ENCODE results near the gene C3orf52. TPM values are rescaled to one million over a fixed set of nuclear protein-coding genes. Genes with fewer than 3 reads are reported as not detected.

Gene C3orf52
- polyA plus RNA-seq, 6 donors from 2014 or later: 0.23 to 1.1 (median 0.61) TPM; not detected in 1

DNA sequence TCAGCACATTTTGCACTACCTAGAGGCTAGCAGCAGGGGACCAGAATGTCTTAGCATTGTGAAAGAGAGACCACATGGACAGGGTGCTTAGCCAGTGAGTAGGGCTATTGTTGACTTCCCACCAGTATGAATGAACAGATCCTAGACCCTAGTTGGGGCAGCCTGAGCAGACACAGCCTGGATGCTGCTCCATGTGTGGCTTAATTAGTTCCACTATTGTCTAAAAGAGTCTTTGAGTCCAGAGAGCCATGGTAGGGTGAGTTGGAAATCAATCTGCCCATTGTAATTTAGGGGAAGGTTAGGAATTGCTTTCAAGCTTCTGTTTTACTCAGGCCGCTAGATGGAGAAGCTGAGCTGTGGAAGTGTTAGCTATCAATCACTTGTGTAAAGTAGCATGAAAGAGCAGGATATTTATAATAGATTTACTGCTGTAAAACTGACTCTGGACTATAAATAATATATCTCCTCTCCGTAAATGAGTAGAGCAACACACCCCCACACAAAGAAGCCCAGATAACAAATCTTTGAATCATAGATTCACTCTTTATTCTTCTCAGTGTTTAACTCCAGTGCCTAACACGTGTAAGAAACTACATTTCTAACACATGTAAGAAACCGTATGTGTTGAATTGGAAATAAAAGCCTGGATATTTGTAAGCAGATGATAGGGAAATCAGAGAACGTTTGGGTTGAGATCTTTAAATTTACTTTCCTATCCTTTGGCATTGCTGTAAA, 50.9 kb downstream of the C3orf52 start:
- H3K27me3 Mint-ChIP-seq: no peaks in the 10 kb centered on the region
- ATAC-seq (ENCODE audit: low read depth in 2 of 2) (peak in 1 of 2 donors; percentile 13), DNase-seq (no peak)
- peak overlapping the region in 5 of 8 donors; percentile 1 to 61 (median 20) for H3K4me3 Mint-ChIP-seq
- H3K9me3 Mint-ChIP-seq: no peaks in the 10 kb centered on the region
- H3K27ac Mint-ChIP-seq: peak overlapping the region in 5 of 6 donors; percentile 24 to 92 (median 69)
- peaks cover 47 to 62% (median 61%) of the 10 kb centered on the region in 3 donors for H3K4me1 Mint-ChIP-seq
- no peaks in the 10 kb centered on the region for H3K36me3 Mint-ChIP-seq

DNA sequence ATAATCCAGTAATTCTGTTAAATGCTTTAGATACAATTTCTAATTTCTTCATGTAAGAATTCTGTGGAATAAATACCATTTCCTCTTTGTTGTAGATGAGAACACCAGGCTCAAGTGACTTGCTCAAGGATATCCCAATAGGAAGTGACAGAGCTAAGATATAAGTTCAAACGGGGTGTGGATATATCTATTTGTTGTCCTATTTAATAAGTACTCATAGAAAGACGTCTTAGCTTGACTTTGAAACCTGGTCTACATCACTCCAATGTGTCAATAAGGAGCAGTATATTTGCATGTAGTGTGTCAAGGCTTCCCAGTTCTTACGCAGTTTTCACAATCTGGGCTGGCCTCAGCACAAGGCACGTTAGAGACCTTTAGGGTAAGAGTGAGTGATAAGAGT, 51.6 kb downstream of the C3orf52 start:
- H3K27me3 Mint-ChIP-seq: no peaks in the 10 kb centered on the region
- no peaks in the 10 kb centered on the region for H3K9me3 Mint-ChIP-seq
- peak overlapping the region in 2 of 6 donors; percentile 24 to 77 for H3K27ac Mint-ChIP-seq
- no peak overlapping the region for H3K4me3 Mint-ChIP-seq
- ATAC-seq (ENCODE audit: low read depth in 2 of 2) (no peak), DNase-seq (no peak)
- H3K36me3 Mint-ChIP-seq: no peaks in the 10 kb centered on the region
- H3K4me1 Mint-ChIP-seq: peaks cover 44 to 55% (median 55%) of the 10 kb centered on the region in 3 donors

DNA sequence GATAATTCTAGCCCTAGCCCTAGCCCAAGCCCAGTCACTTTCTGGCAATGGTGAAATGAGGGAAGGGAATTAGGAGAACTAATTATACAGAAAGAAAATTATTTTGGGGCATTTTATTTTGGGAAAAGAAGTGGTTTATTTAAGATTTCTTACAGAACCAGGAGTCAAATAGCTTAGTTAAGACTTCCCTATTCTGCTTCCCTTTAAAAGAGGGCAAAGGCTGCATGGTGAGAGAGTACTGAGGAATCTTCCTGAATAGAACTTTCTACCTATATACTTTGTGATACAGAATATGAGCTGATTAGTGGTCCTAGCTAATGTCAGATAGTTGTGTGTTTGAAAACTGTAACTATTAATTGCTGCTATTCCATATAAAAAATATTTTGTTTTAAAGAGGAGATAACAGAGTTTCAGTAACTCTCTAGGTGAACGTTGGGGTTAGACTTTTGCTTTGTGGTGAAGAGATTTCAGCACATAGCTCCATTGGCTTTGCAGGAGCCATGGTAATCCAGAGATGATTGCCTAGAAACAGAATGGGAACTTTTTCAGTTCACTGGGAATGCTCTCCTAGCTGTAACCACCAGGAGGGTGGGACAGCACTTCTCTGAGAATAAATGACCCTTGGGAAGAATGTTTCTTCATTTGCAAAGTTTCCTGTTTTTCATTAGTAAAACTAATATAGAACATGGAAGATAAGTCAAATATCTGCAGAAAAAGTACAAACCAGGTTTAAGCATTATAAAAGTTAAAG, 52.2 kb downstream of the C3orf52 start:
- Mint-ChIP-seq H3K9me3 (peaks cover 0 to 3% (median 2%) of the 10 kb centered on the region in 7 donors), H3K4me3 (no peak overlapping the region), H3K36me3 (no peaks in the 10 kb centered on the region), H3K27me3 (no peaks in the 10 kb centered on the region), H3K4me1 (peaks cover 38 to 50% (median 49%) of the 10 kb centered on the region in 3 donors), H3K27ac (peak overlapping the region in 2 of 6 donors; percentile 7 to 67)
- ATAC-seq (ENCODE audit: low read depth in 2 of 2): no peak
- no peak for DNase-seq

- no peak for DNase-seq
- Mint-ChIP-seq H3K4me3 (no peak overlapping the region), H3K9me3 (peaks cover 0 to 16% (median 7%) of the 10 kb centered on the region in 7 donors), H3K36me3 (peaks cover 0 to 7% of the 10 kb centered on the region in 2 donors), H3K27me3 (no peaks in the 10 kb centered on the region), H3K27ac (peak overlapping the region in 1 of 6 donors; percentile 78), H3K4me1 (peaks cover 23 to 33% (median 27%) of the 10 kb centered on the region in 3 donors)
- no peak for ATAC-seq (ENCODE audit: low read depth in 2 of 2)
Measured at GRCh38 chr3:112140584-112140983, 54.4 kb downstream of the C3orf52 start.

- Mint-ChIP-seq H3K9me3 (peaks cover 0 to 21% (median 12%) of the 10 kb centered on the region in 7 donors), H3K4me3 (no peak overlapping the region), H3K4me1 (peaks cover 17 to 26% (median 20%) of the 10 kb centered on the region in 3 donors), H3K36me3 (peaks cover 0 to 13% of the 10 kb centered on the region in 2 donors), H3K27ac (no peak overlapping the region), H3K27me3 (no peaks in the 10 kb centered on the region)
- ATAC-seq (ENCODE audit: low read depth in 2 of 2) (no peak), DNase-seq (no peak)
Measured at GRCh38 chr3:112141293-112141692, 55.1 kb downstream of the C3orf52 start.

DNA sequence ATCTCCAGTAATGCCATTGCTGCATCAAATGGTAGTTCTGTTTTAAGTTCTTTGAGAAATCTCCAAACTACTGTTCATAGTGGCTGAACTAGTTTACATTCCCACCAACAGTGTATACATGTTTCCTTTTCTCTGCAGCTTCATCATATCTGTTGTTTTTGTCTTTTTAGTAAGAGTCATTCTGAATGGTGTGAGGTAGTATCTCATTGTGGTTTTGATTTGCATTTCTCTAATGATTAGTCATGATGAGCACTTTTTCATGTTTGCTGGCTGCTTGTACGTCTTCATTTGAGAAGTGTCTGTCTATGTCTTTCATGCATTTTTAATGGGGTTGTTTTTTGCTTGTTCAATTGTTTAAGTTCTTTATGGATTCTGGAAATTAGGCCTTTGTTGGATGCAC, 57.1 kb downstream of the C3orf52 start:
- no peak overlapping the region for H3K27ac Mint-ChIP-seq
- peaks cover 7 to 39% (median 26%) of the 10 kb centered on the region in 7 donors for H3K9me3 Mint-ChIP-seq
- H3K4me3 Mint-ChIP-seq: no peak overlapping the region
- H3K36me3 Mint-ChIP-seq: peaks cover 0 to 33% of the 10 kb centered on the region in 2 donors
- H3K27me3 Mint-ChIP-seq: no peaks in the 10 kb centered on the region
- DNase-seq (no peak), ATAC-seq (ENCODE audit: low read depth in 2 of 2) (peak in 1 of 2 donors; percentile 21)
- H3K4me1 Mint-ChIP-seq: peaks cover 0 to 8% (median 2%) of the 10 kb centered on the region in 3 donors

DNA sequence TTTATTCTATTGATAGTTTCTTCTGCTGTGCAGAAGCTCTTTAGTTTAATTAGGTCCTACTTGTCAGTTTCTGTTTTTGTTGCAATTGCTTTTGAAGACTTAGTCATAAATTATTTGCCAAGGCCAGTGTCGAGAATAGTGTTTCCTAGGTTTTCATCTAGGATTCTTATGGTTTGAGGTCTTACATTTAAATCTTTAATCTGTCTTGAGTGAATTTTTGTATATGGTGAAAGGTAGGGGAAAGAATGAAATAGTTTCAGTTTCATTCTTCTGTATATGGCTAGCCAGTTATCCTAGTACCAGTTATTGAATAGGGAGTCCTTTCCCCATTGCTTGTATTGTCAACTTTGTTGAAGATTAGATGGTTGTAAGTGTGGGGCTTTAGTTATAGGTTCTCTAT, 57.5 kb downstream of the C3orf52 start:
- Mint-ChIP-seq H3K4me3 (no peak overlapping the region), H3K36me3 (peaks cover 0 to 36% of the 10 kb centered on the region in 2 donors)

DNA sequence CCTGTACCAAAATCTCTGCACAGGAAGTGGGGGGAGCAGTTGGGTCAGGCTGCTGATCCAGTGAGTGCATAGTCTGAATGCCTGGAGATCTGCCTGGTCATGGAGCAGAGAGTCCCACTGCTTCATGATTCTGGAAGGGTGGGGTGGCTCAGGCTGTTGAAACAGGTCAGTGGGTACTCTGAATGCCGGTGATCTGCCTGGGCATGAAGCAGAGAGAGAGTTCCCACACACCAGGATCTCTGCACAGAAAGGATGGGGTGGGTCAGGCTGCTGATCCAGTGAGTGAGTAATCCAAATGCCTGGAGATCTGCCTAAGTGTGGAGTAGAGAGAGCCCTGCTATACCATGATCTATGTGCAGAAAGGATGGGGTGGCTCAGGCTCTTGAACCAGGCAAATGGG, 62.9 kb downstream of the C3orf52 start:
- Mint-ChIP-seq H3K36me3 (peaks cover 0 to 44% of the 10 kb centered on the region in 2 donors), H3K4me3 (peak overlapping the region in 1 of 8 donors; percentile 62), H3K27ac (peak overlapping the region in 1 of 6 donors; percentile 27), H3K27me3 (no peaks in the 10 kb centered on the region), H3K4me1 (no peaks in the 10 kb centered on the region), H3K9me3 (peaks cover 7 to 37% (median 32%) of the 10 kb centered on the region in 7 donors)
- ATAC-seq (ENCODE audit: low read depth in 2 of 2) (no peak), DNase-seq (no peak)

More for the DNA sequence above, 57.5 kb downstream of the C3orf52 start:
- Mint-ChIP-seq H3K27me3 (no peaks in the 10 kb centered on the region), H3K4me1 (peaks cover 0 to 6% (median 0%) of the 10 kb centered on the region in 3 donors), H3K9me3 (peaks cover 7 to 40% (median 28%) of the 10 kb centered on the region in 7 donors), H3K27ac (no peak overlapping the region)
- no peak for DNase-seq
- ATAC-seq (ENCODE audit: low read depth in 2 of 2): no peak

- DNase-seq (peak; percentile 31), ATAC-seq (ENCODE audit: low read depth in 2 of 2) (peak; percentile 81 to 95)
- H3K4me1 Mint-ChIP-seq: peaks cover 11 to 15% (median 12%) of the 10 kb centered on the region in 3 donors
- peaks cover 0 to 3% of the 10 kb centered on the region in 2 donors for H3K36me3 Mint-ChIP-seq
- no peak overlapping the region for H3K4me3 Mint-ChIP-seq
- H3K9me3 Mint-ChIP-seq: peaks cover 0 to 7% (median 4%) of the 10 kb centered on the region in 7 donors
- peak overlapping the region in 2 of 6 donors; percentile 22 to 70 for H3K27ac Mint-ChIP-seq
- peaks cover 0 to 3% (median 0%) of the 10 kb centered on the region in 3 donors for H3K27me3 Mint-ChIP-seq
Measured at GRCh38 chr3:112167758-112168157, 81.6 kb downstream of the C3orf52 start.

Other genes with a start within 250 kb of the C3orf52 start
- gene PHLDB2, start 227.1 kb upstream of the C3orf52 start, polyA plus RNA-seq (ENCODE audit: low read depth in 6 of 6): 1 to 10 TPM; 2.1 to 6.7 (median 4.5) TPM
- 10 to 100 TPM; 46.8 to 74.4 (median 62.4) TPM for gene ABHD10, start 107.4 kb upstream of the C3orf52 start, polyA plus RNA-seq (ENCODE audit: low read depth in 6 of 6)
- not detected for gene TAGLN3, start 87.5 kb upstream of the C3orf52 start, polyA plus RNA-seq (ENCODE audit: low read depth in 6 of 6)
- gene TMPRSS7, start 51.7 kb upstream of the C3orf52 start, polyA plus RNA-seq (ENCODE audit: low read depth in 6 of 6): not detected
- 10 to 100 TPM; 24.3 to 84.9 (median 41.6) TPM for gene GCSAM, start 46.9 kb downstream of the C3orf52 start, polyA plus RNA-seq (ENCODE audit: low read depth in 6 of 6)
- under 1 TPM in 2 of 6 donors, not detected in 4; 0.34 to 0.98 TPM for gene SLC9C1, start 207.8 kb downstream of the C3orf52 start, polyA plus RNA-seq (ENCODE audit: low read depth in 6 of 6)
- 100 to 1,000 TPM; 102 to 329 (median 161) TPM for gene CD200, start 246.8 kb downstream of the C3orf52 start, polyA plus RNA-seq (ENCODE audit: low read depth in 6 of 6)